Sigmoid colon (tissue), 4 donors: Measurements from ENCODE around the gene AHNAK.

Experiments
- EP300 ChIP-seq, 4 donors: sonication (generic); formaldehyde crosslinking; IDR thresholded peaks; one replicate each; pipeline ENCODE4 v1.6.1; 2017; ENCODE audit warnings: antibody characterized with exemption in 4 of 4
- POLR2A ChIP-seq, 2 donors: fragments of 450-650 bp; IDR thresholded peaks; one replicate each; pipeline ENCODE4 v1.6.1; 2016; ENCODE audit warnings: antibody characterized with exemption in 2 of 2, mild to moderate bottlenecking in 2 of 2, moderate library complexity in 2 of 2
- POLR2AphosphoS5 ChIP-seq, 4 donors: sonication (generic); formaldehyde crosslinking; IDR thresholded peaks; one replicate each; pipeline ENCODE4 v1.6.1; 2017; ENCODE audit warnings: antibody characterized with exemption in 4 of 4
- TF ChIP-seq, protein P1 (sequence below), 4 experiments: fragments of 450-650 bp in 3 of 4; fragments of 200-600 bp in 1 of 4; IDR thresholded peaks; one replicate each; pipeline ENCODE4 v1.5.1; 2016 to 2019; ENCODE audit warnings: antibody characterized with exemption in 4 of 4, mild to moderate bottlenecking in 3 of 4, moderate library complexity in 2 of 4

DNA sequence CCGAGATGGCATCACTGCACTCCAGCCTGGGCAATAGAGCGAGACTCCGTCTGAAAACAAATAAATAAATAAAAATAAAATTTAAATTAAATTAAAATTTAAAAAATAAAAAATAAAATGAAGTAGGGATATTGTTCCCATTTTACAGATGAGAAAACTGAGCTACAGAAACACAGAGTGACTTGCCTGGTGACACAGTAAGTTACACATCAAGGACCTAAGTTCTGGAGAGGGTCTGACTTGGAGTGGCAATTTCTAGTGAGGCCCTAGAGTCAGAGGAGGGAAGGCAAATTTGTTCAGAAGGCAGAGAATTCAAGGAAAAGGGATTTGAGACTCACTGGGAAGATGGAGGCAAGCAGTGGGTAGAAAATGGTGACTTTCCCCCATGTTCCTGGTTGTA is 125.7 kb downstream of the AHNAK start:
- TF ChIP-seq, protein P1, sequence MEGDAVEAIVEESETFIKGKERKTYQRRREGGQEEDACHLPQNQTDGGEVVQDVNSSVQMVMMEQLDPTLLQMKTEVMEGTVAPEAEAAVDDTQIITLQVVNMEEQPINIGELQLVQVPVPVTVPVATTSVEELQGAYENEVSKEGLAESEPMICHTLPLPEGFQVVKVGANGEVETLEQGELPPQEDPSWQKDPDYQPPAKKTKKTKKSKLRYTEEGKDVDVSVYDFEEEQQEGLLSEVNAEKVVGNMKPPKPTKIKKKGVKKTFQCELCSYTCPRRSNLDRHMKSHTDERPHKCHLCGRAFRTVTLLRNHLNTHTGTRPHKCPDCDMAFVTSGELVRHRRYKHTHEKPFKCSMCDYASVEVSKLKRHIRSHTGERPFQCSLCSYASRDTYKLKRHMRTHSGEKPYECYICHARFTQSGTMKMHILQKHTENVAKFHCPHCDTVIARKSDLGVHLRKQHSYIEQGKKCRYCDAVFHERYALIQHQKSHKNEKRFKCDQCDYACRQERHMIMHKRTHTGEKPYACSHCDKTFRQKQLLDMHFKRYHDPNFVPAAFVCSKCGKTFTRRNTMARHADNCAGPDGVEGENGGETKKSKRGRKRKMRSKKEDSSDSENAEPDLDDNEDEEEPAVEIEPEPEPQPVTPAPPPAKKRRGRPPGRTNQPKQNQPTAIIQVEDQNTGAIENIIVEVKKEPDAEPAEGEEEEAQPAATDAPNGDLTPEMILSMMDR (IDR thresholded peaks at IDR 0.05), result no peak
- TF ChIP-seq POLR2A (IDR thresholded peaks at IDR 0.05) (no peak), EP300 (IDR thresholded peaks at IDR 0.05) (no peak), POLR2AphosphoS5 (IDR thresholded peaks at IDR 0.05) (no peak)
